HUES64 (cell line): ENCODE data around the gene WNT5A.

Source experiments
- H3K27ac ChIP-seq: 2 replicates; pipeline ENCODE4 v1.7.0; 2013; ENCODE audit warnings: low read depth, low read length, inconsistent platforms
- H3K27me3 ChIP-seq: 2 replicates; pipeline ENCODE4 v1.6.1; 2013; ENCODE audit warnings: mild to moderate bottlenecking, low read length; ENCODE audit not compliant: insufficient read depth
- H3K36me3 ChIP-seq: 2 replicates; pipeline ENCODE4 v1.6.1; 2013; ENCODE audit warnings: mild to moderate bottlenecking, low read length; ENCODE audit not compliant: insufficient read depth
- H3K4me1 ChIP-seq: 2 replicates; pipeline ENCODE4 v1.6.1; 2013; ENCODE audit warnings: mild to moderate bottlenecking, low read length, moderate library complexity; ENCODE audit not compliant: insufficient read depth
- H3K4me3 ChIP-seq: 2 replicates; pipeline ENCODE4 v1.5.1; 2013; ENCODE audit warnings: mild to moderate bottlenecking, low read length, moderate library complexity
- H3K9ac ChIP-seq: 2 replicates; pipeline ENCODE4 v1.6.1; 2013; ENCODE audit warnings: mild to moderate bottlenecking, low read depth, low read length
- H3K9me3 ChIP-seq: 2 replicates; pipeline ENCODE4 v1.6.1; 2013; ENCODE audit warnings: low read depth, low read length; ENCODE audit not compliant: insufficient read depth
- WGBS: fragments of 150-250, 120-280 bp; methylation state at CpG from one replicate; pipeline ENCODE4 v1.1.7; 2013; ENCODE audit warnings: missing lambda C conversion rate; 5-methylcytosine and 5-hydroxymethylcytosine counted together

Gene WNT5A

GRCh38 chr3:55466526-55466925 lies 20.6 kb downstream of the WNT5A start:
- Histone ChIP-seq H3K27me3 (no peaks in the 10 kb centered on the region), H3K4me1 (peaks cover 8% of the 10 kb centered on the region; the same call in 1 of the 2 replicates), H3K4me3 (no peak overlapping the region), H3K27ac (no peak overlapping the region), H3K9me3 (no peaks in the 10 kb centered on the region), H3K36me3 (no peaks in the 10 kb centered on the region), H3K9ac (no peak overlapping the region)
- 94% methylated on average over 3 of the region's 3 CpGs for WGBS

- WGBS: 96% methylated on average over 1 of the region's 1 CpG
- H3K27me3 ChIP-seq: no peaks in the 10 kb centered on the region
- no peak overlapping the region for H3K9ac ChIP-seq
- H3K9me3 ChIP-seq: no peaks in the 10 kb centered on the region
- no peak overlapping the region for H3K4me3 ChIP-seq
- H3K4me1 ChIP-seq: no peaks in the 10 kb centered on the region
- no peaks in the 10 kb centered on the region for H3K36me3 ChIP-seq
- no peak overlapping the region for H3K27ac ChIP-seq
Measured at GRCh38 chr3:55461896-55462295, 25.2 kb downstream of the WNT5A start.

GRCh38 chr3:55459838-55460237 lies 27.3 kb downstream of the WNT5A start:
- Histone ChIP-seq H3K4me1 (no peaks in the 10 kb centered on the region), H3K27me3 (no peaks in the 10 kb centered on the region), H3K4me3 (no peak overlapping the region)

GRCh38 chr3:55458181-55458790 lies 28.8 kb downstream of the WNT5A start:
- H3K36me3 ChIP-seq: no peaks in the 10 kb centered on the region
- WGBS: 71% methylated on average over 4 of the region's 5 CpGs
- H3K4me3 ChIP-seq: no peak overlapping the region
- H3K27me3 ChIP-seq: no peaks in the 10 kb centered on the region
- no peaks in the 10 kb centered on the region for H3K9me3 ChIP-seq
- no peak overlapping the region for H3K27ac ChIP-seq
- no peak overlapping the region for H3K9ac ChIP-seq
- no peaks in the 10 kb centered on the region for H3K4me1 ChIP-seq

More at GRCh38 chr3:55459838-55460237, 27.3 kb downstream of the WNT5A start:
- H3K27ac ChIP-seq: no peak overlapping the region
- H3K9ac ChIP-seq: no peak overlapping the region
- no peaks in the 10 kb centered on the region for H3K36me3 ChIP-seq
- no peaks in the 10 kb centered on the region for H3K9me3 ChIP-seq

GRCh38 chr3:55455915-55456314 lies 31.2 kb downstream of the WNT5A start:
- H3K36me3 ChIP-seq: no peaks in the 10 kb centered on the region
- no peak overlapping the region for H3K9ac ChIP-seq
- H3K4me1 ChIP-seq: no peaks in the 10 kb centered on the region
- H3K9me3 ChIP-seq: no peaks in the 10 kb centered on the region
- H3K4me3 ChIP-seq: no peak overlapping the region
- no peak overlapping the region for H3K27ac ChIP-seq
- 90% methylated on average over 12 of the region's 12 CpGs for WGBS
- no peaks in the 10 kb centered on the region for H3K27me3 ChIP-seq

- WGBS: 55% methylated on average over 3 of the region's 3 CpGs
Measured at GRCh38 chr3:55454611-55455010, 32.5 kb downstream of the WNT5A start.

GRCh38 chr3:55453886-55454496 lies 33.1 kb downstream of the WNT5A start:
- Histone ChIP-seq H3K27ac (no peak overlapping the region), H3K4me1 (no peaks in the 10 kb centered on the region), H3K27me3 (no peaks in the 10 kb centered on the region), H3K9ac (no peak overlapping the region), H3K36me3 (no peaks in the 10 kb centered on the region), H3K4me3 (no peak overlapping the region), H3K9me3 (no peaks in the 10 kb centered on the region)
- WGBS: 88% methylated on average over 3 of the region's 3 CpGs

More at GRCh38 chr3:55454611-55455010, 32.5 kb downstream of the WNT5A start:
- Histone ChIP-seq H3K4me1 (no peaks in the 10 kb centered on the region), H3K27me3 (no peaks in the 10 kb centered on the region), H3K9me3 (no peaks in the 10 kb centered on the region), H3K36me3 (no peaks in the 10 kb centered on the region), H3K9ac (no peak overlapping the region), H3K27ac (no peak overlapping the region), H3K4me3 (no peak overlapping the region)

- no peaks in the 10 kb centered on the region for H3K9me3 ChIP-seq
- H3K9ac ChIP-seq: no peak overlapping the region
- H3K4me1 ChIP-seq: no peaks in the 10 kb centered on the region
- no peak overlapping the region for H3K4me3 ChIP-seq
- 92% methylated on average over 2 of the region's 2 CpGs for WGBS
- H3K27me3 ChIP-seq: no peaks in the 10 kb centered on the region
- no peak overlapping the region for H3K27ac ChIP-seq
- H3K36me3 ChIP-seq: no peaks in the 10 kb centered on the region
Measured at GRCh38 chr3:55452886-55453285, 34.2 kb downstream of the WNT5A start.

- Histone ChIP-seq H3K9ac (no peak overlapping the region), H3K27me3 (no peaks in the 10 kb centered on the region), H3K36me3 (no peaks in the 10 kb centered on the region), H3K27ac (no peak overlapping the region), H3K4me3 (no peak overlapping the region), H3K9me3 (no peaks in the 10 kb centered on the region), H3K4me1 (no peaks in the 10 kb centered on the region)
- WGBS: 100% methylated on average over 1 of the region's 1 CpG
Measured at GRCh38 chr3:55449527-55449926, 37.6 kb downstream of the WNT5A start.

- H3K27me3 ChIP-seq: no peaks in the 10 kb centered on the region
- H3K4me1 ChIP-seq: no peaks in the 10 kb centered on the region
- no peak overlapping the region for H3K27ac ChIP-seq
- no peaks in the 10 kb centered on the region for H3K36me3 ChIP-seq
- H3K9me3 ChIP-seq: no peaks in the 10 kb centered on the region
- H3K9ac ChIP-seq: no peak overlapping the region
- WGBS: 89% methylated on average over 6 of the region's 7 CpGs
- H3K4me3 ChIP-seq: no peak overlapping the region
Measured at GRCh38 chr3:55446850-55447249, 40.3 kb downstream of the WNT5A start.

GRCh38 chr3:55445551-55445950 lies 41.6 kb downstream of the WNT5A start:
- H3K4me1 ChIP-seq: no peaks in the 10 kb centered on the region
- no peaks in the 10 kb centered on the region for H3K27me3 ChIP-seq
- 75% methylated on average over 6 of the region's 6 CpGs for WGBS
- H3K9ac ChIP-seq: no peak overlapping the region
- no peaks in the 10 kb centered on the region for H3K9me3 ChIP-seq
- H3K36me3 ChIP-seq: no peaks in the 10 kb centered on the region
- H3K27ac ChIP-seq: no peak overlapping the region
- H3K4me3 ChIP-seq: no peak overlapping the region

GRCh38 chr3:55443346-55443745 lies 43.8 kb downstream of the WNT5A start:
- Histone ChIP-seq H3K4me1 (no peaks in the 10 kb centered on the region), H3K9me3 (no peaks in the 10 kb centered on the region), H3K9ac (no peak overlapping the region), H3K4me3 (no peak overlapping the region), H3K36me3 (no peaks in the 10 kb centered on the region), H3K27ac (no peak overlapping the region), H3K27me3 (no peaks in the 10 kb centered on the region)
- WGBS: 91% methylated on average over 3 of the region's 3 CpGs
